Measurements from ENCODE around the gene SH2D1B. TPM values are rescaled to one million over a fixed set of nuclear protein-coding genes. Genes with fewer than 3 reads are reported as not detected.
A peak's percentile ranks its signal among the peaks of the same experiment; 100 is the strongest.

The SH2D1B gene
- total RNA-seq, 6 donors from 2014 or later, result 0.61 to 3.4 (median 1.1) TPM; not detected in 1

GRCh38 chr1:162388615-162389014 is 23.3 kb downstream of the SH2D1B start:
- Histone ChIP-seq H3K4me1 (peaks cover 0 to 8% (median 3%) of the 10 kb centered on the region in 4 donors), H3K9me3 (no peaks in the 10 kb centered on the region), H3K4me3 (no peak overlapping the region), H3K27me3 (no peaks in the 10 kb centered on the region), H3K36me3 (no peaks in the 10 kb centered on the region), H3K27ac (no peak overlapping the region)
- no peak for ATAC-seq (ENCODE audit: low FRiP score in 2 of 2)
- peak in 1 of 2 donors; percentile 36 for DNase-seq
- TF ChIP-seq EP300 (IDR thresholded peaks at IDR 0.05), result peak in 1 of 4 donors; percentile 65
- TF ChIP-seq POLR2A (IDR thresholded peaks at IDR 0.05), result no peak
- no peak for TF ChIP-seq CTCF (IDR thresholded peaks at IDR 0.05)
- TF ChIP-seq POLR2AphosphoS5 (IDR thresholded peaks at IDR 0.05), result no peak
- WGBS, 2 donors, result 95 to 100% methylated on average over 5 of the region's 5 CpGs

- H3K9me3 ChIP-seq, result no peaks in the 10 kb centered on the region
- H3K27ac ChIP-seq, result no peak overlapping the region
- DNase-seq (no peak), ATAC-seq (ENCODE audit: low FRiP score in 2 of 2) (no peak)
- no peaks in the 10 kb centered on the region for H3K27me3 ChIP-seq
- H3K36me3 ChIP-seq, result no peaks in the 10 kb centered on the region
- 88 to 91% methylated on average over 8 of the region's 8 CpGs for WGBS, 2 donors
- H3K4me1 ChIP-seq, result peaks cover 0 to 8% (median 3%) of the 10 kb centered on the region in 4 donors
- H3K4me3 ChIP-seq, result no peak overlapping the region
- TF ChIP-seq CTCF (IDR thresholded peaks at IDR 0.05) (no peak), EP300 (IDR thresholded peaks at IDR 0.05) (no peak), POLR2AphosphoS5 (IDR thresholded peaks at IDR 0.05) (no peak), POLR2A (IDR thresholded peaks at IDR 0.05) (no peak)
Measured at GRCh38 chr1:162388083-162388594, 23.8 kb downstream of the SH2D1B start.

GRCh38 chr1:162387226-162388082 is 24.5 kb downstream of the SH2D1B start:
- H3K4me3 ChIP-seq, result no peak overlapping the region
- H3K27me3 ChIP-seq, result no peaks in the 10 kb centered on the region
- H3K9me3 ChIP-seq, result no peaks in the 10 kb centered on the region
- no peaks in the 10 kb centered on the region for H3K36me3 ChIP-seq
- peaks cover 0 to 8% (median 3%) of the 10 kb centered on the region in 4 donors for H3K4me1 ChIP-seq
- WGBS, 2 donors, result 75 to 80% methylated on average over 20 of the region's 20 CpGs
- DNase-seq (no peak), ATAC-seq (ENCODE audit: low FRiP score in 2 of 2) (no peak)
- TF ChIP-seq EP300 (IDR thresholded peaks at IDR 0.05) (no peak), POLR2A (IDR thresholded peaks at IDR 0.05) (no peak), CTCF (IDR thresholded peaks at IDR 0.05) (no peak), POLR2AphosphoS5 (IDR thresholded peaks at IDR 0.05) (no peak)
- H3K27ac ChIP-seq, result no peak overlapping the region

GRCh38 chr1:162386292-162387225 is 25.4 kb downstream of the SH2D1B start:
- Histone ChIP-seq H3K36me3 (no peaks in the 10 kb centered on the region), H3K4me3 (no peak overlapping the region), H3K27me3 (no peaks in the 10 kb centered on the region), H3K27ac (no peak overlapping the region), H3K4me1 (peaks cover 0 to 7% (median 5%) of the 10 kb centered on the region in 4 donors), H3K9me3 (no peaks in the 10 kb centered on the region)
- ATAC-seq (ENCODE audit: low FRiP score in 2 of 2) (no peak), DNase-seq (no peak)
- TF ChIP-seq POLR2AphosphoS5 (IDR thresholded peaks at IDR 0.05), result no peak
- no peak for TF ChIP-seq POLR2A (IDR thresholded peaks at IDR 0.05)
- no peak for TF ChIP-seq EP300 (IDR thresholded peaks at IDR 0.05)
- no peak for TF ChIP-seq CTCF (IDR thresholded peaks at IDR 0.05)
- WGBS, 2 donors, result 86 to 88% methylated on average over 8 of the region's 8 CpGs

All from upper lobe of left lung (tissue), 6 donors.